Measurements from ENCODE around the gene IRAK1.
A peak's percentile ranks its signal among the peaks of the same experiment; 100 is the strongest.

IRAK1 gene

GRCh38 chrX:154029439-154029838 is 9.7 kb upstream of the IRAK1 start:
- no peaks in the 10 kb centered on the region for H3K9me3 Mint-ChIP-seq
- DNase-seq (no peak), ATAC-seq (no peak)
- no peaks in the 10 kb centered on the region for H3K4me1 Mint-ChIP-seq
- H3K27ac Mint-ChIP-seq = no peak overlapping the region
- no peaks in the 10 kb centered on the region for H3K27me3 Mint-ChIP-seq
- H3K4me3 Mint-ChIP-seq = no peak overlapping the region

- Mint-ChIP-seq H3K27me3 (no peaks in the 10 kb centered on the region), H3K9me3 (no peaks in the 10 kb centered on the region), H3K4me3 (no peak overlapping the region), H3K27ac (no peak overlapping the region), H3K4me1 (no peaks in the 10 kb centered on the region)
- no peak for DNase-seq
- ATAC-seq = no peak
Measured at GRCh38 chrX:154028502-154029184, 8.9 kb upstream of the IRAK1 start.

GRCh38 chrX:154027986-154028385 is 8.3 kb upstream of the IRAK1 start:
- Mint-ChIP-seq H3K27me3 (no peaks in the 10 kb centered on the region), H3K4me3 (no peak overlapping the region), H3K27ac (peak overlapping the region in 1 of 2 donors; percentile 26), H3K9me3 (no peaks in the 10 kb centered on the region), H3K4me1 (no peaks in the 10 kb centered on the region)
- ATAC-seq (no peak), DNase-seq (no peak)

DNA sequence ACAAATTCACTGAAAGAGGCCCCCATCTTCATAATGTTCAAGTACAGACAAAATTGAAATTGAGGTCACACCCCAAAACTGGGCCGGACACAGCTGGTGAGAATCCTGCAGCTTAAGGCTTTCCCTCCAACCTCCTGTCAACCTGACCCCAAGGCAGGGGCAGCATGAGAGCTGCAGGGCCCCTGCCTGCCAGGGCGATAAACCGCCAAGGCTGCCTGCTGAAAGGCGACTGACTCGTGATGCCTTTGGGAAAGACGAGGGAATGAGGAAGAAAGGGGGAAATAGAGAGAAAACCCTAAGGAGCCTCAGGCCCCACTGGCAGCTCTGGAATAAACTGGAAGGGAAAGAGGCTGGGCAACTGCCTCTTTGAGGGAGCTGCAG is 7.3 kb upstream of the IRAK1 start:
- no peaks in the 10 kb centered on the region for H3K27me3 Mint-ChIP-seq
- no peak for DNase-seq
- ATAC-seq = no peak
- H3K27ac Mint-ChIP-seq = no peak overlapping the region
- no peak overlapping the region for H3K4me3 Mint-ChIP-seq
- H3K4me1 Mint-ChIP-seq = no peaks in the 10 kb centered on the region
- H3K9me3 Mint-ChIP-seq = no peaks in the 10 kb centered on the region

GRCh38 chrX:154026136-154027021 is 6.7 kb upstream of the IRAK1 start:
- H3K4me1 Mint-ChIP-seq = peaks cover 2% of the 10 kb centered on the region
- no peak for ATAC-seq
- DNase-seq = no peak
- H3K27ac Mint-ChIP-seq = no peak overlapping the region
- H3K4me3 Mint-ChIP-seq = no peak overlapping the region
- no peaks in the 10 kb centered on the region for H3K9me3 Mint-ChIP-seq
- H3K27me3 Mint-ChIP-seq = no peaks in the 10 kb centered on the region

- Mint-ChIP-seq H3K27ac (no peak overlapping the region), H3K27me3 (no peaks in the 10 kb centered on the region), H3K4me3 (no peak overlapping the region), H3K4me1 (peaks cover 13% of the 10 kb centered on the region), H3K9me3 (no peaks in the 10 kb centered on the region)
- no peak for ATAC-seq
- DNase-seq = no peak
Measured at GRCh38 chrX:154025230-154025629, 5.5 kb upstream of the IRAK1 start.

GRCh38 chrX:154024271-154024670 is 4.6 kb upstream of the IRAK1 start:
- H3K27ac Mint-ChIP-seq = no peak overlapping the region
- ATAC-seq = no peak
- H3K27me3 Mint-ChIP-seq = no peaks in the 10 kb centered on the region
- H3K4me1 Mint-ChIP-seq = peaks cover 13% of the 10 kb centered on the region
- DNase-seq = no peak
- no peak overlapping the region for H3K4me3 Mint-ChIP-seq
- no peaks in the 10 kb centered on the region for H3K9me3 Mint-ChIP-seq

DNA sequence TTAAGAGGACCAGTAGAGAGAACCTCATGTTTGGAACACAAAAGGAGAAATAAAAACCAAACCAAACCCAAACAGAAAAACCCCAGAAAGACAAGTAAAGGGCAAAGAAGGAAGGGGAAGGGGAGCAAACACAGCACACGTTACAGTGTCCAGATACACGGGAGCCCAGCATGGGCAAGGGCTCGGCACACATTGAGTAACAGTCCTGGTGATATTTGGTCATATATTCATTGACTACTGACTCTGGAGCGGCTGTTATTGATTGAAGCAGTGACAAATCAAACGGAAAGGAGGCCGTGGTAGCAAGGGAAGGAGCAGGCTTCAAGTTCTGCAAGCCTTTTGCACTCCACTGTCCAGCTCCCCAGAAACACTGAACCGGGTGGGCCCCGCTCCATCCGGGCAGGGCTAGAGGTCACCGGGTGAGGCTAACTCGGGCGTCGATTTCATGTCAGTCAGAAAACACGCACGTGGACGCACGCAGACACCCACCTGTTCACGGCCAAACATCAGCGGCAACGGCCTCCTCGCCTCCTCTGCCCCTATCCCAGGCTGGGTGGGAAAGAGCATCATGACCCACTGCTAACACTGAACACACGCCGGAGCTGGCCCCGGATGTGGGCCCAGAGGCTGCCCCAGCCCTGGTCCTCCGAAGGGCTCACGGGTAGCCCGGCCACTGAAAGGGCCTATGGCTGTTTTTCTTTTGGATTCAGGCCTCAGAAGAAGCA is 3.7 kb upstream of the IRAK1 start:
- Mint-ChIP-seq H3K27ac (peak overlapping the region in 1 of 2 donors; percentile 83), H3K27me3 (no peaks in the 10 kb centered on the region), H3K4me3 (no peak overlapping the region), H3K4me1 (peaks cover 13% of the 10 kb centered on the region), H3K9me3 (no peaks in the 10 kb centered on the region)
- ATAC-seq (no peak), DNase-seq (no peak)

DNA sequence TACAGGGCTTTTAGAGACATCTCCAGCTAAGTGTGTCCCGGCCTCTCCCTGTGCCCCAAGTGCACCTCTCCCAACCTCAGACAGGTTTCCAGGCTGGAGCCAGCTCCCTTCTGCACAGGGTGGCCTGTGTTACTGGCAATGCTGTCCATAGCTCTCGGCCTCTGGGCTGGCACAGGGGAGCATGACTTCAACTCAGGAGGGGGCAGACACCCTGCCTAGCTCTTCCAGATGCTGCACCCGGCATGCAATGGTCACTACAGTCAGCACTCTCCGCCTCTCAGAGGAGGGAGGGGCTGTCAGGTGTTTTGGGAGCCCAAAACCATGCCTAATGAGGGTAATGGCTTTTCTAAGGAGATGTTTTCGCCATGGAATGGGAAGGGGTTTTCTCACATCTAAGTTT is 2.4 kb upstream of the IRAK1 start:
- H3K27me3 Mint-ChIP-seq = no peaks in the 10 kb centered on the region
- H3K4me1 Mint-ChIP-seq = peaks cover 21% of the 10 kb centered on the region
- ATAC-seq = no peak
- H3K9me3 Mint-ChIP-seq = no peaks in the 10 kb centered on the region
- no peak overlapping the region for H3K4me3 Mint-ChIP-seq
- DNase-seq = no peak
- no peak overlapping the region for H3K27ac Mint-ChIP-seq

DNA sequence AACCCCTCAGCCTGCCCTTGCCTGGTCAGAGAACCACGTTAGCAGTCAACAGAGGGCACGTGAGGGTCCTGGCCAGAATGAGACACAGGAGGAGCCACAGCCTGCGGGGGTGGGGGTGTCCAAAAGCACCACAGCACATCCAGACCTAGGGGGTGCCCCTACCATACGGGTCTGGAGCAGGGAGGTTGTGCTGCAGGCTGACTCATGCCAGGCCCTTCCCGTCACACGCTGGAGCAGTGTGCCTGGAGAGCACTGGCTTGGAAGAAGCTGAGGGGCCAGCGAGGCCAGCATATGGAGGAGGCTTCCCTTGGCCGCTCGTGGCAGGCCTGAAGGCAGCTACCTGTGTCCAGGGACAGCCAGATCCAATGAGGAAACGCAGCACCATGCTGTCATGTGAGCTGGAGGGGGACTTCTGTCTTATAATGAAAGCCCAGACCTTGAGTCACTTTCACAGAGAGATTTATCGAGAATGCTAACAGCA is 1.5 kb upstream of the IRAK1 start:
- peak; percentile 27 for ATAC-seq
- peak in 1 of 2 donors; percentile 20 for DNase-seq
- Mint-ChIP-seq H3K4me3 (peak overlapping the region; percentile 95), H3K27ac (peak overlapping the region in 1 of 2 donors; percentile 97), H3K27me3 (no peaks in the 10 kb centered on the region), H3K9me3 (no peaks in the 10 kb centered on the region), H3K4me1 (peaks cover 28% of the 10 kb centered on the region)

DNA sequence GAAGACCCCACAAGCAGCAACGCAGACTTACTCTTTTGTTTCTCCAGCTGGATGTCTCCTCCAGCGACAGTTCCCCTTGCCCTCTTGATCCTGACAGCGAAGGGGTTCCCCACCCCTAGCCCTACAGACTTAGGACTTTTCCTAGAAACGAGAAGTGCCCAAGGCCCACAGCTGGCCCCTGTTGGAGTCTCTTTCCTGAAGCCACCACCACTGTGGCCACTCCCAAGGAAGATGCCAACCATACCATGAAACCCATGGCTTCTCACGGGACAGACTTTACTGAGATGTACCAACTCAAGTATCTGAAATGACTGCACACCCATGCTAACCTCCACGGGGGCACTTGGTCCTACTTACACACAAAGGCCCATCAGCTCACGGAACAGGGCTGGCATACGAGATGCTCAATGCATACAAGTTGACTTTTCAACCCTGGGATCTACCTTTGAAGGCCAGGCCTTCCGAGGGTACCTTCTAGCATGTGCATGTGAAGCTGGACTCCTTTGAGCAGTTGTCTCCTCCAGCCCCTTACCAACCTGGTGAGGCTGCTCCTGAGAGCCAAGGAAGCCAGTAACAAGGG is 924 bp upstream of the IRAK1 start:
- Mint-ChIP-seq H3K27me3 (no peaks in the 10 kb centered on the region), H3K9me3 (no peaks in the 10 kb centered on the region), H3K4me3 (peak overlapping the region; percentile 95), H3K4me1 (peaks cover 33% of the 10 kb centered on the region), H3K27ac (peak overlapping the region; percentile 97)
- ATAC-seq = peak; percentile 29
- DNase-seq = no peak

- ATAC-seq = peak; percentile 44
- Mint-ChIP-seq H3K4me3 (peak overlapping the region; percentile 87 to 92), H3K9me3 (no peaks in the 10 kb centered on the region), H3K27ac (peak overlapping the region; percentile 96), H3K4me1 (peaks cover 47% of the 10 kb centered on the region), H3K27me3 (no peaks in the 10 kb centered on the region)
- DNase-seq = peak; percentile 13 to 46
Measured at GRCh38 chrX:154019061-154019621, 561 bp downstream of the IRAK1 start.

GRCh38 chrX:154018518-154019060 is 1.1 kb downstream of the IRAK1 start:
- DNase-seq (no peak), ATAC-seq (no peak)
- H3K4me3 Mint-ChIP-seq = peak overlapping the region; percentile 87 to 92

GRCh38 chrX:154017766-154018517 is 1.8 kb downstream of the IRAK1 start:
- H3K4me3 Mint-ChIP-seq = peak overlapping the region; percentile 87 to 92
- H3K27ac Mint-ChIP-seq = peak overlapping the region; percentile 65 to 96
- ATAC-seq = no peak

More at GRCh38 chrX:154018518-154019060, 1.1 kb downstream of the IRAK1 start:
- H3K27me3 Mint-ChIP-seq = no peaks in the 10 kb centered on the region
- H3K27ac Mint-ChIP-seq = peak overlapping the region; percentile 96
- H3K9me3 Mint-ChIP-seq = no peaks in the 10 kb centered on the region
- H3K4me1 Mint-ChIP-seq = peaks cover 47% of the 10 kb centered on the region

More at GRCh38 chrX:154017766-154018517, 1.8 kb downstream of the IRAK1 start:
- no peak for DNase-seq
- Mint-ChIP-seq H3K9me3 (no peaks in the 10 kb centered on the region), H3K4me1 (peaks cover 47% of the 10 kb centered on the region), H3K27me3 (no peaks in the 10 kb centered on the region)

Data from stimulated activated naive CD8-positive, alpha-beta T cell treated with anti-CD3 and anti-CD28 coated beads, Interleukin-15, amount 100 ng/mL, for 72 hours (primary cell).